DOHH2 (cell line): Measurements from ENCODE around the gene ZNF469.

Experiments used
- EZH2phosphoT487 ChIP-seq: fragments of 200-600 bp; sonication (generic); IDR thresholded peaks from 2 replicates; pipeline ENCODE4 v1.6.1; 2017; ENCODE audit warnings: borderline replicate concordance, mild to moderate bottlenecking, antibody characterized with exemption, low read length, moderate library complexity, mixed read lengths
- TF ChIP-seq, protein P1 (sequence below): fragments of 200-600 bp; sonication (generic); IDR thresholded peaks from one replicate; pipeline ENCODE4 v1.5.1; 2014; ENCODE audit warnings: antibody characterized with exemption, mild to moderate bottlenecking, low read depth, low read length; ENCODE audit not compliant: poor library complexity, severe bottlenecking

DNA sequence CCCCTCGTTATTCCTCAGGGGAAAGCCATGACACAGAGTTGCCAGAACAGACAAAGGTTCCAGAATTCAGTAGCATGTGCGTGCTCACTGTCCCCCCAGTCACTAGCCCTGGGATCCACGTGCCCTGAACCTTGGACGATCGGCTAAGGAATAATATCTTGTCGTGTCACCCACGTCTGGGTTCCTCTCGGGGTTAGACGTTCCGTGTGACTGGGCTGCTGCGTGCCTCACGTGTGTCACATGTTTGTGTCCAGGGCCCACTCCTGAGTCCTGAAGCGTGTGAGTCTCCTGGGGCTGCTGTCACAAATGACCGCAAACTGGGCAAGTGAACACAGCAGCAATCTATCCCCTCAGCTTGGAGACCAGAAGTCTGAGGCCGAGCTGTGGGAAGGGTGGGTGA, 12.4 kb upstream of the ZNF469 start:
- TF ChIP-seq, protein P1, sequence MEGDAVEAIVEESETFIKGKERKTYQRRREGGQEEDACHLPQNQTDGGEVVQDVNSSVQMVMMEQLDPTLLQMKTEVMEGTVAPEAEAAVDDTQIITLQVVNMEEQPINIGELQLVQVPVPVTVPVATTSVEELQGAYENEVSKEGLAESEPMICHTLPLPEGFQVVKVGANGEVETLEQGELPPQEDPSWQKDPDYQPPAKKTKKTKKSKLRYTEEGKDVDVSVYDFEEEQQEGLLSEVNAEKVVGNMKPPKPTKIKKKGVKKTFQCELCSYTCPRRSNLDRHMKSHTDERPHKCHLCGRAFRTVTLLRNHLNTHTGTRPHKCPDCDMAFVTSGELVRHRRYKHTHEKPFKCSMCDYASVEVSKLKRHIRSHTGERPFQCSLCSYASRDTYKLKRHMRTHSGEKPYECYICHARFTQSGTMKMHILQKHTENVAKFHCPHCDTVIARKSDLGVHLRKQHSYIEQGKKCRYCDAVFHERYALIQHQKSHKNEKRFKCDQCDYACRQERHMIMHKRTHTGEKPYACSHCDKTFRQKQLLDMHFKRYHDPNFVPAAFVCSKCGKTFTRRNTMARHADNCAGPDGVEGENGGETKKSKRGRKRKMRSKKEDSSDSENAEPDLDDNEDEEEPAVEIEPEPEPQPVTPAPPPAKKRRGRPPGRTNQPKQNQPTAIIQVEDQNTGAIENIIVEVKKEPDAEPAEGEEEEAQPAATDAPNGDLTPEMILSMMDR = no peak
- no peak for TF ChIP-seq EZH2phosphoT487
